HEK293T (cell line): Measurements from ENCODE around the gene INHBC.

Source experiments
- CTCF ChIA-PET: fragments of 350-600 bp; formaldehyde crosslinking; extraction: SDS; loops from one replicate; lab custom pipeline; 2021; ENCODE audit warnings: antibody characterized with exemption, inconsistent platforms; lab: Yijun Ruan, JAX
- POLR2A ChIA-PET: fragments of 350-600 bp; formaldehyde crosslinking; extraction: SDS; loops from one replicate; lab custom pipeline; 2020; ENCODE audit warnings: antibody characterized with exemption, inconsistent platforms; lab: Yijun Ruan, JAX
- DNase-seq: peaks from one replicate; pipeline ENCODE4 v3.0.0; 2012; ENCODE audit warnings: mixed read lengths; ENCODE audit errors: extremely low spot score
- ARNT ChIP-seq: fragments of 450-650 bp; IDR thresholded peaks from 2 replicates; pipeline ENCODE4 v1.6.1; 2017; ENCODE audit warnings: mild to moderate bottlenecking
- BHLHE40 ChIP-seq: fragments of 450-650 bp; IDR thresholded peaks from 2 replicates; pipeline ENCODE4 v1.6.1; 2016; ENCODE audit warnings: mild to moderate bottlenecking, moderate library complexity, borderline replicate concordance
- CTBP1 ChIP-seq: fragments of 450-650 bp; IDR thresholded peaks from 2 replicates; pipeline ENCODE4 v1.6.1; 2016; ENCODE audit warnings: borderline replicate concordance
- ELF4 ChIP-seq: fragments of 450-650 bp; IDR thresholded peaks from 2 replicates; pipeline ENCODE4 v1.6.1; 2017; ENCODE audit warnings: antibody characterized with exemption
- FOXA1 ChIP-seq: fragments of 450-650 bp; IDR thresholded peaks from 2 replicates; pipeline ENCODE4 v1.6.1; 2016; ENCODE audit warnings: mild to moderate bottlenecking
- FOXK2 ChIP-seq: fragments of 450-650 bp; IDR thresholded peaks from 2 replicates; pipeline ENCODE4 v1.6.1; 2016; ENCODE audit warnings: mild to moderate bottlenecking
- FOXM1 ChIP-seq: fragments of 450-650 bp; IDR thresholded peaks from 2 replicates; pipeline ENCODE4 v1.6.1; 2017; ENCODE audit warnings: mild to moderate bottlenecking, borderline replicate concordance
- HDGF ChIP-seq: fragments of 450-650 bp; IDR thresholded peaks from 2 replicates; pipeline ENCODE4 v1.6.1; 2017; ENCODE audit warnings: antibody characterized with exemption, borderline replicate concordance
- L3MBTL2 ChIP-seq: fragments of 450-650 bp; conservative IDR thresholded peaks from 2 replicates; pipeline ENCODE4 v1.6.1; 2016; ENCODE audit warnings: mild to moderate bottlenecking
- LEF1 ChIP-seq: fragments of 450-650 bp; IDR thresholded peaks from 2 replicates; pipeline ENCODE4 v1.6.1; 2017; ENCODE audit warnings: mild to moderate bottlenecking, borderline replicate concordance
- NFRKB ChIP-seq: fragments of 450-650 bp; IDR thresholded peaks from 2 replicates; pipeline ENCODE4 v1.6.1; 2016; ENCODE audit warnings: mild to moderate bottlenecking, moderate library complexity
- SP1 ChIP-seq: fragments of 450-650 bp; IDR thresholded peaks from 2 replicates; pipeline ENCODE4 v1.6.1; 2017
- SUZ12 ChIP-seq: fragments of 450-650 bp; IDR thresholded peaks from 2 replicates; pipeline ENCODE4 v1.6.1; 2016; ENCODE audit warnings: mild to moderate bottlenecking
- TARDBP ChIP-seq: fragments of 450-650 bp; IDR thresholded peaks from 2 replicates; pipeline ENCODE4 v1.6.1; 2016
- ZNF384 ChIP-seq: fragments of 450-650 bp; IDR thresholded peaks from 2 replicates; pipeline ENCODE4 v1.6.1; 2016
- TF ChIP-seq, protein P1 (sequence below): fragments of 450-650 bp; IDR thresholded peaks from 2 replicates; pipeline ENCODE4 v1.6.1; 2016

Gene INHBC

DNA sequence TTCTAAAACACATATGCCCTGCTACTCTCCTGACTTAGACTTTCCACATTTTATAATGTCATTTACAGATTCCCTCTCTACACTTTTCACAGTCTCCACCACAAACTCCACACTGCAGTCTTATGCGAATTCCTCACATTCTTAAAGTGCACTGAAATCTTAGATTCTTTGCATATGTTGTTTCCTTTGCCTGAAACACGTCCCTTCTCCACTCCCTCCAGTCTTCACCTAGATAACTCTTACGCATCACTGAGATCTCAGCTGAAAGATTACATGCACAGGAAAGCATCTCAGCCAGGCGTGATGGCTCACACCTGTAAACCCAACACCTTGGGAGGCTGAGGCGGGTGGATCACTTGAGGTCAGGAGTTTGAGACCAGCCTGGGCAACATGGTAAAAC is 48.9 kb downstream of the INHBC start:
- DNase-seq, result no peak
- ChIA-PET CTCF (no interaction called here), POLR2A (no interaction called here)
- no peak for TF ChIP-seq L3MBTL2
- TF ChIP-seq SUZ12, result no peak
- TF ChIP-seq SP1, result no peak
- no peak for TF ChIP-seq HDGF

DNA sequence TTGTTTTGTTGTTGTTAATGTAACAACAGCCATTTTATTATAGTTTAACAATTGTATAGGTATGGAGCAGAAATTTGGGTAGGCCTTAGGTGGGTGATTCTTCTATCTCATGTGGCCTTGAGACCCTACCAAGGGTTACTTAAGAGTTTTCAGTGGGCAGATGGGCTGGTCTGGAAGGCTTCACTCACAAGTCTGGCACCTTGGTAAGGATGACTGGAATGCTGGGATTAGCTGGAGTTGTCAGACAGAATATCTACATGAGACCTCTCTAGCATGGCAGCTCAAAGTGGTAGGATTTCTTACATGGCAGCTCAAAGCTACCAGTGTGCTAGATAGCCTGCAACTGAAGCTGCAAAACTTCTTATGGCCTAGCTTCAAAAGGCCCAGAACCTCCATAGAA is 51.1 kb downstream of the INHBC start:
- no peak for DNase-seq
- TF ChIP-seq FOXK2 (no peak), SP1 (no peak), BHLHE40 (no peak), L3MBTL2 (no peak), FOXA1 (no peak), SUZ12 (no peak), NFRKB (no peak), LEF1 (no peak)
- ChIA-PET CTCF (interaction anchor here (0.7 kb wide), 1 partner anchor 27 kb away, joined by 3 read pairs; the partner anchor contains the start of gene GLI1), POLR2A (interaction anchor here (0.9 to 2.3 kb wide), 3 partner anchors 9 to 34 kb away, joined by 4 to 7 read pairs (median 7); partner anchors contain the start of gene DDIT3)

DNA sequence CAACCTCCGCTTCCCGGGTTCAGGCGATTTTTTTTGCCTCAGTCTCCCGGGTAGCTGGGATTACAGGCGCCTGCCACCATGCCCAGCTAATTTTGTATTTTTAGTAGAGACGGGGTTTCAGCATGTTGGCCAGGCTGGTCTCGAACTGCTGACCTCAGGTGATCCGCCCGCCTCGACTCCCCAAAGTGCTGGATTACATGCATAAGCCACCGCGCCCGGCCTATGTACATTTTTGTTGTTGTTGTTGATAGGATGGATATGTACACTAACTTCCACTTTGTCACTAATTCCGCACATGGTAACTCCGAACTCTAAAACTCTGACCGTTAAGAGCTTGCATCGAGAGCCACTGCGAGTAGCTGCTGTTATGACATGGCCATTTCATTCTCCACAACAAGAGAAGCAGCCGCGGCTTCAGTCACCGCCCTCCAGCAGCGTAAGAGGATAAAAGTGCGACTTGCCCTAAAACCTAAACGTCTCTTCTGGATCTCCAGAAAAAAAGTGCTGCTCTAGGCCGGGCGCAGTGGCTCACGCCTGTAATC is 52.5 kb downstream of the INHBC start:
- ChIA-PET CTCF (interaction anchor here (1.4 kb wide), 1 partner anchor 28 kb away, joined by 3 read pairs; no protein-coding TSS in a partner anchor), POLR2A (interaction anchor here (0.9 to 4.2 kb wide), 5 partner anchors 10 to 37 kb away, joined by 3 to 18 read pairs (median 5); partner anchors contain the start of genes DDIT3 and INHBE)
- TF ChIP-seq NFRKB, result no peak
- TF ChIP-seq LEF1, result no peak
- TF ChIP-seq, protein P1, sequence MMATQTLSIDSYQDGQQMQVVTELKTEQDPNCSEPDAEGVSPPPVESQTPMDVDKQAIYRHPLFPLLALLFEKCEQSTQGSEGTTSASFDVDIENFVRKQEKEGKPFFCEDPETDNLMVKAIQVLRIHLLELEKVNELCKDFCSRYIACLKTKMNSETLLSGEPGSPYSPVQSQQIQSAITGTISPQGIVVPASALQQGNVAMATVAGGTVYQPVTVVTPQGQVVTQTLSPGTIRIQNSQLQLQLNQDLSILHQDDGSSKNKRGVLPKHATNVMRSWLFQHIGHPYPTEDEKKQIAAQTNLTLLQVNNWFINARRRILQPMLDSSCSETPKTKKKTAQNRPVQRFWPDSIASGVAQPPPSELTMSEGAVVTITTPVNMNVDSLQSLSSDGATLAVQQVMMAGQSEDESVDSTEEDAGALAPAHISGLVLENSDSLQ, result no peak
- no peak for TF ChIP-seq ZNF384
- no peak for DNase-seq

DNA sequence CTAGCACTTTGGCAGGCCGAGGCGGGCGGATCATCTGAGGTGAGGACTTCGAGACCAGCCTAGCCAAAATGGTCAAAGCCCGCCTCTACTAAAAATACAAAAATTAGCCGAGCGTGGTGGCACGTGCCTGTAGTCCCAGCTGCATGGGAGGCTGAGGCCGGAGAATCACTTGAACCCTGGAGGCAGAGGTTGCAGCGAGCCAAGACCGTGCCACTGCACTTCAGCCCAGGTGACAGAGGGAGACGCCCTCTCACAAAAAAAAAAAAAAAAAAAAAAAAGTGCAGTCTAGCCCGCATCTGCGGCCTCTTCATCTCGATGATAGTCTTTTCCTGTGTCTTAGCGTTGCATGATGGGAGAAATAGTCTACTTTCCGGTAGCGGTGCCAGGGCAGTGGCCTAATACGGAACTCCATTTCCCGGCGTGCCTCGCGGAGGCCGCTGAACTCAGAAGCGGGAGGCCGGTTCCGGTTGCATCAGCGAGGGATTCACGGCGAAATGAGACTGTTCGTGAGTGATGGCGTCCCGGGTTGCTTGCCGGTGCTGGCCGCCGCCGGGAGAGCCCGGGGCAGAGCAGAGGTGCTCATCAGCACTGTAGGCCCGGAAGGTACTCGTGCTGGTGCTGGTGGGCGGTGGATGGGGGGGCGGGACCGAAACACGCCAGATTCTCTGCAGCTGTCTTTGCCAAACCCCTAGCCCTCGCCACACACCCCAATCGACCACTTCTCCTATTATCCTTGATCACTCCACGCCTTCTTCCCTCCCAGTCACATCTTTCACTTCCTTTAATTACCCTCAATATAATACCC is 53.2 kb downstream of the INHBC start, which contains the start of gene MARS1:
Gene MARS1, plus strand, starts transcription at position 472 of the 805 bp plus-strand sequence. Its CDS starts 23 bp downstream, at position 495.
- CTCF ChIA-PET, result interaction anchor here (1.4 kb wide), 1 partner anchor 29 kb away, joined by 3 read pairs; no protein-coding TSS in a partner anchor
- POLR2A ChIA-PET, result interaction anchor here (0.9 to 4.2 kb wide), 5 partner anchors 11 to 36 kb away, joined by 3 to 18 read pairs (median 5); partner anchors contain the start of genes DDIT3 and INHBE
- DNase-seq, result peak; percentile 88
- TF ChIP-seq FOXM1, result no peak
- no peak for TF ChIP-seq SP1
- no peak for TF ChIP-seq BHLHE40
- TF ChIP-seq ARNT, result no peak
- TF ChIP-seq FOXK2, result no peak
- TF ChIP-seq FOXA1, result no peak
- TF ChIP-seq L3MBTL2, result peak; percentile 87
- TF ChIP-seq ELF4, result peak; percentile 51
- TF ChIP-seq, protein P1, result peak; percentile 34; the same call in 1 of the 2 replicates
- no peak for TF ChIP-seq SUZ12
- no peak for TF ChIP-seq TARDBP
- no peak for TF ChIP-seq HDGF
- peak; percentile 99 for TF ChIP-seq ZNF384
- no peak for TF ChIP-seq CTBP1
- no peak for TF ChIP-seq LEF1
- TF ChIP-seq NFRKB, result no peak

DNA sequence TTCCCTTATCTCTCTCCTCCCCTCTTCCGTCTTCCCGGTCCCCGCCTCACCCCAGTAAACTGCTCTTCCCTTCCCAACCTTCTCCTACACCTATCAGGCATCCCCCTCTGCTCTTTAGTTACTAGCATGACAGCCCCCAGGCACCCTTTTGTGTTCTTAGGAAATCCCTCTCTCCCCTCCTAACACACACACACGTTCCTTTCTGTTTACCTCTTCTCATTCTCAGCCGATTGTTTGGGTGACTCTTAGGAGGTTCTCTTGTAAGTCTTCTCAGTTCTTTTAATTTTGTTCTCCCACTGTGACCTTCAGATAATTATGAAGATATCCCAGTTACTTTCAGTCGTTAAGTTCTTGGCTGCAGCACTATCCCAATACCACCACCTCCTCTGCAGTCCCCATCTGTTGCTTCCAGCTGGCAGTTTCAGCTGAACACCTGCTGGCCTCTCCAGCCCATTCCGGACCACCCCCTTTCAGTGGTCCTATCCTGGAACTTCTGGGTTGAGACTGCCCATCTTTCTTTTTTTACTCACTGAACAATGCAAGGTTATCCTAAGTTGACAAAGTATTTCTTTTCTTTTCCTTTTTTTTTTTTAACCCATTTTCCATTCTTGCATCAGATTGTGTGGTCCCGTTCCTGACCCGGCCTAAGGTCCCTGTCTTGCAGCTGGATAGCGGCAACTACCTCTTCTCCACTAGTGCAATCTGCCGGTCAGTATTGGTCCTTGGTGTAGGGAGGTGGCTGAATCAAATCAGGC is 54.0 kb downstream of the INHBC start:
- TF ChIP-seq ARNT, result no peak
- no peak for TF ChIP-seq FOXK2
- no peak for TF ChIP-seq HDGF
- POLR2A ChIA-PET, result interaction anchor here (4.2 kb wide), 1 partner anchor 31 kb away, joined by 18 read pairs; the partner anchor contains the start of gene DDIT3
- CTCF ChIA-PET, result interaction anchor here (0.8 kb wide), 1 partner anchor 16 kb away, joined by 3 read pairs; no protein-coding TSS in a partner anchor
- DNase-seq, result no peak

DNA sequence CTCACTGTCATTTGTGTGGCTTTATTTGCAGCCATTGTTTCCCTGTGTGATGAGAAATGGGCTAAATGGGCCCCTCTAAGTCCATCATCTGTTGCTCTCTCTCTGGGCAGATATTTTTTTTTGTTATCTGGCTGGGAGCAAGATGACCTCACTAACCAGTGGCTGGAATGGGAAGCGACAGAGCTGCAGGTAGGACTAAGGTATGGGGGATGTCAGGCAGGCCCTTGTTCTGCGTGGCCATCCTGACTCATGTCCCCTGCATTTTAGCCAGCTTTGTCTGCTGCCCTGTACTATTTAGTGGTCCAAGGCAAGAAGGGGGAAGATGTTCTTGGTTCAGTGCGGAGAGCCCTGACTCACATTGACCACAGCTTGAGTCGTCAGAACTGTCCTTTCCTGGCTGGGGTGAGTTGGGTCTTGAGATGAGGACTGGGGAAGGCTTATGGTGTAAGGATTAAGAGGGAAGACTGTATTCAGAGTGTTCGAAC is 54.6 kb downstream of the INHBC start:
- TF ChIP-seq ZNF384 (no peak), LEF1 (no peak), NFRKB (no peak), FOXA1 (no peak), SUZ12 (no peak), CTBP1 (no peak), TARDBP (no peak), BHLHE40 (no peak), L3MBTL2 (no peak), ARNT (no peak), SP1 (no peak)
- TF ChIP-seq, protein P1, result no peak
- ChIA-PET CTCF (interaction anchor here (0.8 kb wide), 1 partner anchor 17 kb away, joined by 3 read pairs; no protein-coding TSS in a partner anchor), POLR2A (interaction anchor here (4.2 kb wide), 1 partner anchor 30 kb away, joined by 18 read pairs; the partner anchor contains the start of gene DDIT3)
- no peak for DNase-seq
